Skeletal muscle tissue (tissue), 4 donors: ENCODE data around the gene CDK14. TPM values are rescaled to one million over a fixed set of nuclear protein-coding genes. Genes with fewer than 3 reads are reported as not detected.
"Not testable (repeated sequence)": the region's sequence is repeated elsewhere in the genome, so short reads cannot be mapped to it uniquely, and the experiment has no call there.

Experiments used
- H3K27ac ChIP-seq: one replicate; pipeline ENCODE4 v1.7.0; 2013; ENCODE audit warnings: mild to moderate bottlenecking, low read depth, low read length, inconsistent platforms
- H3K27me3 ChIP-seq, 3 donors: one replicate each; pipeline ENCODE4 v1.7.0; 2013; ENCODE audit warnings: low read length in 3 of 3; ENCODE audit not compliant: control insufficient read depth in 3 of 3, insufficient read depth in 3 of 3
- H3K36me3 ChIP-seq, 3 donors: one replicate each; pipeline ENCODE4 v1.7.0; 2013; ENCODE audit warnings: low read length in 3 of 3; ENCODE audit not compliant: control insufficient read depth in 3 of 3, insufficient read depth in 3 of 3
- H3K4me1 ChIP-seq, 3 donors: one replicate each; pipeline ENCODE4 v1.7.0; 2013; ENCODE audit warnings: low read length in 3 of 3, mild to moderate bottlenecking in 3 of 3; ENCODE audit not compliant: control insufficient read depth in 3 of 3, insufficient read depth in 3 of 3
- H3K4me3 ChIP-seq, 3 donors: one replicate each; pipeline ENCODE4 v1.7.0; 2013; ENCODE audit warnings: low read length in 3 of 3
- H3K9ac ChIP-seq, 3 donors: one replicate each; pipeline ENCODE4 v1.7.0; 2013; ENCODE audit warnings: low read length in 3 of 3, mild to moderate bottlenecking in 3 of 3, moderate library complexity in 2 of 3, low read depth in 1 of 3
- H3K9me3 ChIP-seq, 3 donors: one replicate each; pipeline ENCODE4 v1.7.0; 2013; ENCODE audit warnings: low read length in 3 of 3; ENCODE audit not compliant: control insufficient read depth in 3 of 3
- total RNA-seq: library from RNA; depleted of rRNA; stranded (reverse); fragments of >200 nt; gene quantifications from one replicate; pipeline ENCODE4 v1.2.3, GENCODE V29; 2014
- donor health status: Osteomylitis.

Gene CDK14
- total RNA-seq, 1 donor from 2014 or later = 25.1 TPM

- Histone ChIP-seq H3K27me3 (no peaks in the 10 kb centered on the region), H3K27ac (no peak overlapping the region), H3K9ac (no peak overlapping the region), H3K4me1 (peaks cover 5 to 14% (median 10%) of the 10 kb centered on the region in 3 donors), H3K36me3 (no peaks in the 10 kb centered on the region), H3K4me3 (no peak overlapping the region), H3K9me3 (no peaks in the 10 kb centered on the region)
These were observed 28.9 kb downstream of the CDK14 start for GRCh38 chr7:90625051-90625450.

GRCh38 chr7:90625562-90625961 lies 29.4 kb downstream of the CDK14 start:
- H3K9me3 ChIP-seq = no peaks in the 10 kb centered on the region
- H3K4me3 ChIP-seq = no peak overlapping the region
- H3K27me3 ChIP-seq = no peaks in the 10 kb centered on the region
- peaks cover 5 to 14% (median 10%) of the 10 kb centered on the region in 3 donors for H3K4me1 ChIP-seq
- no peaks in the 10 kb centered on the region for H3K36me3 ChIP-seq
- H3K9ac ChIP-seq = no peak overlapping the region
- H3K27ac ChIP-seq = no peak overlapping the region

DNA sequence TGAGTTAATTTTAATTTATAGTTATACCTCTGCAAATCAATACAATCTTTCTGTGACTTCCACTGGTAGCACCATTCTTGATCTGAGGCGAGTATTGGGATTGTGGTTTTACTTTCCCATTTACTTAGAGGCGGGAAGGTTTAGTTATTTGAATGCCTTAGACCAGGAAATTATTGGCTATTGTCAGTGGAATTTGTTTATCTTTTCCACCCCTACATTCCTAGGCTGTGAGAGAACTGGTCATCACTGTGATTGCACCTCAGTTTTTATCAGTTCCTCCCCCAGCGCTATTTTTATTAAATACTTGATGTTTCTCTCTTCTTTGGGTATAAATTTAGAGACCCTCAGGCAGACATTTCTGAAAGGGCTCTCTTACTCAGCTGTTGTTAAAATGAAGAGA lies 29.9 kb downstream of the CDK14 start:
- no peak overlapping the region for H3K27ac ChIP-seq
- H3K9ac ChIP-seq = no peak overlapping the region
- no peaks in the 10 kb centered on the region for H3K9me3 ChIP-seq
- no peaks in the 10 kb centered on the region for H3K27me3 ChIP-seq
- no peak overlapping the region for H3K4me3 ChIP-seq
- peaks cover 5 to 14% (median 10%) of the 10 kb centered on the region in 3 donors for H3K4me1 ChIP-seq
- no peaks in the 10 kb centered on the region for H3K36me3 ChIP-seq

- Histone ChIP-seq H3K4me1 (peaks cover 3 to 4% (median 3%) of the 10 kb centered on the region in 3 donors), H3K27me3 (no peaks in the 10 kb centered on the region), H3K36me3 (no peaks in the 10 kb centered on the region), H3K27ac (no peak overlapping the region), H3K4me3 (no peak overlapping the region), H3K9ac (no peak overlapping the region), H3K9me3 (no peaks in the 10 kb centered on the region)
These were observed 33.3 kb downstream of the CDK14 start for GRCh38 chr7:90629297-90629918.

DNA sequence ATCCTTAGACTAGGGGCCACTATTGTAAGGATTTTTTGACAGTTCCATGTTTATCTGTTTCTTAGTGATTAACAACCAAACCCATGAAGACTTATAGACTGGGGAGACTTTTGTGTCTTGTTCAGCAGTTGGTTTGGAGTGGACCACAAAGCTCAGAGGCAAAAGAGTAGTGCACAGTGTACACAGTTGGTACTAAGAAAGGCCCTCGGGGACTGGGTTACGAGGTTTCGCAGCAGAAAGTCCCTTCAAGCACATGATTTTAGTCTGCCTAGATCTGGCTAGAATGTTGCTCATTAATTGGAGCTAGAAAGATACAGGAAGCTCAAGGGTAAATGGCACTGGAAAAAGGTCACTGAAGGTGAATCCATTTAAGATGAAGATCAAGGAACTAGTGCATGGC lies 35.4 kb downstream of the CDK14 start:
- Histone ChIP-seq H3K9ac (no peak overlapping the region), H3K27ac (no peak overlapping the region), H3K4me1 (no peaks in the 10 kb centered on the region), H3K27me3 (no peaks in the 10 kb centered on the region), H3K4me3 (no peak overlapping the region), H3K36me3 (no peaks in the 10 kb centered on the region), H3K9me3 (no peaks in the 10 kb centered on the region)

- H3K9me3 ChIP-seq, H3K27me3 ChIP-seq, H3K4me3 ChIP-seq, H3K9ac ChIP-seq, H3K36me3 ChIP-seq, H3K27ac ChIP-seq, H3K4me1 ChIP-seq: not testable (repeated sequence)
These were observed 43.6 kb downstream of the CDK14 start for GRCh38 chr7:90639683-90640082.

GRCh38 chr7:90642978-90643377 lies 46.9 kb downstream of the CDK14 start:
- Histone ChIP-seq H3K4me1 (no peaks in the 10 kb centered on the region), H3K9me3 (peaks cover 0 to 2% (median 0%) of the 10 kb centered on the region in 3 donors), H3K9ac (no peak overlapping the region), H3K4me3 (no peak overlapping the region), H3K27me3 (no peaks in the 10 kb centered on the region), H3K36me3 (no peaks in the 10 kb centered on the region), H3K27ac (no peak overlapping the region)

DNA sequence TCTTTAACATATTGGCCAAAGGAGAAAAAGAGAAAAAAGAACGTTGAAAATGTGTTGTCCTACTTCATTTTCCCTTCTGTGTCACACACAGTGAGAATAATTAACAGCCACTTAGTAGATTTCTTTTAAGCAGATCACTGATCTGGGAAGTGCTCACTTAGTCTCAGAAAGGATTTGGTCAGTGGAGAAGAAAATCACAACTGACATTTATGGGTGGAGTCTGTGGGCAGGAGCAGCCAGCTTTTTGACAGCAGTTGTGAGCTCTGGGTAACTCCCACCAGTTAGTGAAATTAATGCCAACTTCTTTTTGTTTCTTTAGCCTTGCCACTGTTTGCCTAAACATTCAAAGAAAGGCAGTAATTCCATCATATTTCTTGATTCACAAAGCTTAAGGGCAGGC lies 49.7 kb downstream of the CDK14 start:
- H3K27ac ChIP-seq = no peak overlapping the region

DNA sequence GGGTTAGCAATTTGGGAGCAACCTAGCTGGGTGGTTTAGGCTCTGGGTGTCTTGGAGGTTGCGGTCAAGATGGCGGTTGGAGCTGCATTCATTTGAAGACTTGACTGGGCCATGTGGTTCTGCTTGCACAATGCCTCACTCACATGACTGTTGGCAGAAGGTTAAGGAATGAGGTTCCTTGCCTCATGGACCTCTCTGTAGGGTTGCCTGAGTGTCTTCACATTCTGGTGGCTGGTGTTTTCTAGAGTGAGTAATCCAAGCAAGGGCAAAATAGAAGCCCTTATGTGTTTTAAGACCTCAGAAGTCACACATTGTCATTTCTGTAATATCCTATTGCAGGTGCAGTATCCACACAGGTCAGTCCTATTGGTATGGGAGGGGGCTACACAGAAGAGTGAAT lies 52.0 kb downstream of the CDK14 start:
- no peaks in the 10 kb centered on the region for H3K4me1 ChIP-seq
- H3K27ac ChIP-seq = no peak overlapping the region
- no peak overlapping the region for H3K4me3 ChIP-seq
- no peaks in the 10 kb centered on the region for H3K36me3 ChIP-seq
- peaks cover 0 to 2% (median 0%) of the 10 kb centered on the region in 3 donors for H3K9me3 ChIP-seq
- H3K27me3 ChIP-seq = no peaks in the 10 kb centered on the region
- no peak overlapping the region for H3K9ac ChIP-seq

More for the DNA sequence above, 49.7 kb downstream of the CDK14 start:
- H3K4me1 ChIP-seq = no peaks in the 10 kb centered on the region
- no peak overlapping the region for H3K4me3 ChIP-seq
- H3K27me3 ChIP-seq = no peaks in the 10 kb centered on the region
- H3K9ac ChIP-seq = no peak overlapping the region
- H3K9me3 ChIP-seq = peaks cover 0 to 2% (median 0%) of the 10 kb centered on the region in 3 donors
- no peaks in the 10 kb centered on the region for H3K36me3 ChIP-seq

- no peaks in the 10 kb centered on the region for H3K4me1 ChIP-seq
- no peaks in the 10 kb centered on the region for H3K27me3 ChIP-seq
- H3K36me3 ChIP-seq = no peaks in the 10 kb centered on the region
- peaks cover 0 to 2% (median 0%) of the 10 kb centered on the region in 3 donors for H3K9me3 ChIP-seq
- H3K4me3 ChIP-seq = no peak overlapping the region
- no peak overlapping the region for H3K9ac ChIP-seq
- no peak overlapping the region for H3K27ac ChIP-seq
These were observed 52.7 kb downstream of the CDK14 start for GRCh38 chr7:90648834-90649233.
